ENCODE measurements around the gene MAPK6. TPM values are rescaled to one million over a fixed set of nuclear protein-coding genes. Genes with fewer than 3 reads are reported as not detected.

Gene MAPK6
- total RNA-seq, 3 donors from 2014 or later = 47.6 to 86.8 (median 73.9) TPM

GRCh38 chr15:52100807-52101442 is 81.9 kb downstream of the MAPK6 start:
- Histone ChIP-seq H3K36me3 (ENCODE audit: low read depth) (no peaks in the 10 kb centered on the region), H3K9me3 (no peaks in the 10 kb centered on the region), H3K4me3 (no peak overlapping the region), H3K4me1 (ENCODE audit: low read depth) (no peaks in the 10 kb centered on the region)
- TF ChIP-seq CTCF (IDR thresholded peaks at IDR 0.05) = no peak
- no peak for ATAC-seq
- intact Hi-C loops (cut with DNase I, micrococcal nuclease) = no loop called here
- peak; percentile 74 to 83 (median 78) for DNase-seq

GRCh38 chr15:52101542-52102323 is 82.7 kb downstream of the MAPK6 start:
- no peaks in the 10 kb centered on the region for H3K9me3 ChIP-seq
- intact Hi-C loops (cut with DNase I, micrococcal nuclease) = no loop called here
- TF ChIP-seq CTCF (IDR thresholded peaks at IDR 0.05) = no peak

GRCh38 chr15:52102463-52102862 is 83.4 kb downstream of the MAPK6 start:
- DNase-seq = no peak
- H3K4me3 ChIP-seq = no peak overlapping the region
- no peaks in the 10 kb centered on the region for H3K36me3 ChIP-seq (ENCODE audit: low read depth)
- intact Hi-C loops (cut with DNase I, micrococcal nuclease) = no loop called here
- H3K4me1 ChIP-seq (ENCODE audit: low read depth) = no peaks in the 10 kb centered on the region
- TF ChIP-seq CTCF (IDR thresholded peaks at IDR 0.05) = no peak
- ATAC-seq = no peak
- no peaks in the 10 kb centered on the region for H3K9me3 ChIP-seq

More at GRCh38 chr15:52101542-52102323, 82.7 kb downstream of the MAPK6 start:
- no peak overlapping the region for H3K4me3 ChIP-seq
- no peaks in the 10 kb centered on the region for H3K4me1 ChIP-seq (ENCODE audit: low read depth)
- ATAC-seq = no peak
- H3K36me3 ChIP-seq (ENCODE audit: low read depth) = no peaks in the 10 kb centered on the region
- DNase-seq = no peak

GRCh38 chr15:52103217-52104207 is 84.5 kb downstream of the MAPK6 start:
- no peaks in the 10 kb centered on the region for H3K9me3 ChIP-seq
- no peak for DNase-seq
- no peak for TF ChIP-seq CTCF (IDR thresholded peaks at IDR 0.05)
- no peaks in the 10 kb centered on the region for H3K36me3 ChIP-seq (ENCODE audit: low read depth)
- intact Hi-C loops (cut with DNase I, micrococcal nuclease) = no loop called here
- peak; percentile 69 for ATAC-seq
- H3K4me1 ChIP-seq (ENCODE audit: low read depth) = no peaks in the 10 kb centered on the region
- no peak overlapping the region for H3K4me3 ChIP-seq

GRCh38 chr15:52104532-52105004 is 85.5 kb downstream of the MAPK6 start:
- no peak for TF ChIP-seq CTCF (IDR thresholded peaks at IDR 0.05)
- ATAC-seq (no peak), DNase-seq (no peak)
- Histone ChIP-seq H3K36me3 (ENCODE audit: low read depth) (no peaks in the 10 kb centered on the region), H3K9me3 (no peaks in the 10 kb centered on the region), H3K4me1 (ENCODE audit: low read depth) (no peaks in the 10 kb centered on the region), H3K4me3 (no peak overlapping the region)
- intact Hi-C loops (cut with DNase I, micrococcal nuclease) = no loop called here
